Kidney epithelial cell (primary cell): ENCODE measurements around the gene FBN1. TPM values are rescaled to one million over a fixed set of nuclear protein-coding genes. Genes with fewer than 3 reads are reported as not detected.

Source experiments
- DNase-seq: peaks from one replicate; pipeline ENCODE4 v3.0.0-alpha.2; 2010; ENCODE audit warnings: low read depth
- H3K27me3 ChIP-seq: 2 replicates; pipeline ENCODE4 v1.6.0; 2011; ENCODE audit warnings: low read length; ENCODE audit not compliant: control insufficient read depth, insufficient read depth
- H3K36me3 ChIP-seq: 2 replicates; pipeline ENCODE4 v1.5.1; 2011; ENCODE audit warnings: low read length; ENCODE audit not compliant: control insufficient read depth, insufficient read depth
- H3K4me3 ChIP-seq: 2 replicates; pipeline ENCODE4 v1.5.1; 2011; ENCODE audit warnings: low read depth, mild to moderate bottlenecking, control low read depth, low read length
- total RNA-seq: library from RNA; depleted of rRNA; stranded (reverse); fragments of >200 nt; gene quantifications from 2 replicates; pipeline ENCODE4 v1.2.3, GENCODE V29; 2015
- TF ChIP-seq, protein P1 (sequence below): IDR thresholded peaks from 2 replicates; pipeline ENCODE4 v1.5.1; 2011; ENCODE audit warnings: mild to moderate bottlenecking, moderate library complexity, low read length, control low read depth, inconsistent platforms; ENCODE audit not compliant: insufficient read depth, poor library complexity, severe bottlenecking

The FBN1 gene
- total RNA-seq, 1 donor from 2014 or later = 35.9 TPM

DNA sequence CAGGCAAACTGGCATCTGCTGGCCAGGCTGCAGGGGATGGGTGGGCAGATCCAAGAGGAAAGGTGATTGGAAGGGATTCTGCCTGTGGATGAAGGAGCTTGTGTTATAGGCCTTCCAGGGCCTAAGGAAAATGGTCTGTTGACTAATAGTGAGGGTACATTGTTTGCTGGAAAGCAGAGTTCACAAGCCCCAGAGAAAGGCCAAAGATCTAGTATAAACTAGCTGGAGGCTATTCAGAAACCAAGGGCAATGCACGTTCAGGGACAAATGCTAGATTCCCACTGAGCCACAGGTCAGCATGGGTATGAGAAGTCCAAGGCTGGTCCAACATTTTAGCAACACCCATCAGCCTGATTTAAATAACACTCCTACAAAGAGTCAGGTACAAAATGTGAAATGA lies 74.7 kb downstream of the FBN1 start:
- DNase-seq = no peak
- H3K4me3 ChIP-seq = no peak overlapping the region
- H3K27me3 ChIP-seq = no peaks in the 10 kb centered on the region
- no peaks in the 10 kb centered on the region for H3K36me3 ChIP-seq
- TF ChIP-seq, protein P1, sequence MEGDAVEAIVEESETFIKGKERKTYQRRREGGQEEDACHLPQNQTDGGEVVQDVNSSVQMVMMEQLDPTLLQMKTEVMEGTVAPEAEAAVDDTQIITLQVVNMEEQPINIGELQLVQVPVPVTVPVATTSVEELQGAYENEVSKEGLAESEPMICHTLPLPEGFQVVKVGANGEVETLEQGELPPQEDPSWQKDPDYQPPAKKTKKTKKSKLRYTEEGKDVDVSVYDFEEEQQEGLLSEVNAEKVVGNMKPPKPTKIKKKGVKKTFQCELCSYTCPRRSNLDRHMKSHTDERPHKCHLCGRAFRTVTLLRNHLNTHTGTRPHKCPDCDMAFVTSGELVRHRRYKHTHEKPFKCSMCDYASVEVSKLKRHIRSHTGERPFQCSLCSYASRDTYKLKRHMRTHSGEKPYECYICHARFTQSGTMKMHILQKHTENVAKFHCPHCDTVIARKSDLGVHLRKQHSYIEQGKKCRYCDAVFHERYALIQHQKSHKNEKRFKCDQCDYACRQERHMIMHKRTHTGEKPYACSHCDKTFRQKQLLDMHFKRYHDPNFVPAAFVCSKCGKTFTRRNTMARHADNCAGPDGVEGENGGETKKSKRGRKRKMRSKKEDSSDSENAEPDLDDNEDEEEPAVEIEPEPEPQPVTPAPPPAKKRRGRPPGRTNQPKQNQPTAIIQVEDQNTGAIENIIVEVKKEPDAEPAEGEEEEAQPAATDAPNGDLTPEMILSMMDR = no peak

DNA sequence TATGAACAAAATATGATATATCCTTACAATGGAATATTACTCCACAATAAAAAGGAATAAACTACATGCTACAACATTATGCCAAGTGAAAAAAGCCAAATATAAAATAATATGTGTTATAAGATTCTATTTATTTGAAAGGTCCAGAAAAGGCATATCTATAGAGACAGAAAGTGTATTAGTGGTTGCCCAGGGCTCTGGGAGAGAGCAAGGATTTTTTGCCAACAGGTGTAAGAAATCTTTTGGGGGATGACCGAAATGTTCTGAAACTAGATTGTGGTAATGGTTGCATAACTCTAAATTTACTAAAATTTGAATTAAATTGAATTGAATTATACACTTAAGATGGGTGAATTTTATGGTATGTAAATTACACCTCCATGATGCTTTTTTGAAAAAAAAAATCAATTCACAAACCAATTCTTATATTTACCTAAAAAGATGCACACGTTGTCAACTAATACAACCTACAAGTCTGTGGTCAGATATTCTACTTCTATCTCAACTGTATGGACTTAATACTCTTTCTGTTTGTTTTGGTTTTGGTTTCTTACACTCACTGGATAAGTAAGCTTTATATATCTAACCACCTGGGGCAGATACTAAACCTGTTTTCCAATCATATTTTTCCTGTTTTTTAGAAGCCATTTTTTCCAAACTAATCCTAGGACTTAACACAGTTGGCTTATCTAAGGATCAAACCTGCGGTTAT lies 75.8 kb downstream of the FBN1 start:
- DNase-seq = no peak
- Histone ChIP-seq H3K27me3 (no peaks in the 10 kb centered on the region), H3K4me3 (no peak overlapping the region), H3K36me3 (no peaks in the 10 kb centered on the region)
- TF ChIP-seq, protein P1 = no peak

DNA sequence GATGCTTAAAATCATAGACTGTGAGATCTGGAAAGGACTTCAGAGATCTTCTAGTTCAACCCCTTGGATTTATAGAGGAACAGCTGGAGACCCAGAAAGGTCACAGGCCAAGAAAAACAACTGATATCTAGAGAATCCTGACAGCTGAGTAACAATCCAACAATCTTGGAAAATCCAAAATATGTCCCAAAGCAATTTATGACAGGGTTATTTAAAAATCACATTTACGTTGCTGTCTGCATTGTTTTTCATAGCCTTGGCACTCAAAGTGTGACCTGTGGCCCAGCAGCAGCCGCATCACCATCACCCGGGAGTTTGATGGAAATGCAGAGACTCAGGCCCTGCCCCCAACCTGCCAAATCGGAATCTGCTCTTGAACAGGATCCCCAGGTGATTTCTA lies 78.8 kb downstream of the FBN1 start:
- Histone ChIP-seq H3K36me3 (no peaks in the 10 kb centered on the region), H3K4me3 (no peak overlapping the region), H3K27me3 (no peaks in the 10 kb centered on the region)
- no peak for DNase-seq
- TF ChIP-seq, protein P1 = no peak

DNA sequence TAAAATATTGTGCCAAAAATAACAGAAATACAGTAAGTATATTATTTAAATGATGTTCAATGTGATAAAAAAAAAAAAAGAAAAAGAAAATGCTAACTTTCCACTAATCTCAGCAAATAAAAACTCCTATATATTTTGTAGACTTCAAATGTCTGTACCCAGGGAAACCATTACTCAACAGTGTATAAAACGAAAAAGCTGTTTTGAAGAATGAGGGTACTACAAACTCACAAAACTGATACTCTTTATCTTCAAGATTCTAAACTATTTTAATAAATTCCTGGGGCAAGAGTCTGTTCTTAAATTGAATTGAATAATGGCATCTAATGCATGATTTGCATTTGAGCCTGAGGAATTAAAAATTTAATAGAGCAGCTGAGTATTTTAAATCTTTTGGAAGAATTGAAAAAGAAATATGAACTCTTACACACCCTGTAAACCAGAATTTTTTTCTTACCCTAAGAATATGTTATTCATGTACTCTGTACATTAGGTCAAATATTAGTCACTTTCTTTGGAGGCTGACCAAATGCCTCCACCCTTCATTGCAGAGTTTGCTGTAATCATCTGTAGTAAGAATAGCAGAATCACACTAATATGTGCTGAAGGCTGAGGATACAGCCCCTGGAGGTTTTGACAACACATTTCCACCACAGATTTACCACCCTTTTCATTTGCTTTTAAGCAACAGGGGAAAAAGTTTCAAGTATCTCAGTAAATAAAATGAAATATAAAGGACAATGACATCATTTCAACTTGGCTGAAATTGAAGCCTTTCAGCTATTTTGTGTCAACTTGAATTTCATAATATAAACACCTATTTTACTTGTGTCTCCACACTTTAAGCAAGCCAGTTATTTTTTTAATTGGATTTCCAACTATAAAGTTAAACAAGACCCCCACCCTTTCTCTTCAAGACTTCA lies 79.7 kb downstream of the FBN1 start:
- H3K36me3 ChIP-seq = no peaks in the 10 kb centered on the region
- TF ChIP-seq, protein P1 = no peak
- DNase-seq = peak; percentile 23
- no peak overlapping the region for H3K4me3 ChIP-seq
- H3K27me3 ChIP-seq = no peaks in the 10 kb centered on the region

DNA sequence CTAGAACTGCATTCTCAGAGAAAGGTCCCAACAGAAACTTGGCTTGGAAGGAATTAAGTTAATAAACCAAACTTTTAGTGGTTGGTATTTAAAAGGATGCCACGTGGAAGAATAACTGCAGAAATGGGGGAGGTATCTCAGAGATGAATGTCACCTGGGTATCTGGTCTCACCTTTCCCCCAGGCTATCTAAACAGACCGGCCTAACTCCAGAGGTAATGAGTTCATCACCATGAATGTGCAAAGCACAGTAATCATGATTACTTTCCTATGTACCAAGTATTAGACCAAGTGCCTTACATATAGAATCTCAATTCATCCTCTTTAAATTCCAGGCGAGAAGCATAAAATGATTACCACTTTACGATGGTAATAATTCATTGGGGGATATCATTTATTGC lies 80.8 kb downstream of the FBN1 start:
- H3K27me3 ChIP-seq = no peaks in the 10 kb centered on the region
- H3K36me3 ChIP-seq = no peaks in the 10 kb centered on the region
- DNase-seq = no peak
- TF ChIP-seq, protein P1 = no peak
- H3K4me3 ChIP-seq = no peak overlapping the region

DNA sequence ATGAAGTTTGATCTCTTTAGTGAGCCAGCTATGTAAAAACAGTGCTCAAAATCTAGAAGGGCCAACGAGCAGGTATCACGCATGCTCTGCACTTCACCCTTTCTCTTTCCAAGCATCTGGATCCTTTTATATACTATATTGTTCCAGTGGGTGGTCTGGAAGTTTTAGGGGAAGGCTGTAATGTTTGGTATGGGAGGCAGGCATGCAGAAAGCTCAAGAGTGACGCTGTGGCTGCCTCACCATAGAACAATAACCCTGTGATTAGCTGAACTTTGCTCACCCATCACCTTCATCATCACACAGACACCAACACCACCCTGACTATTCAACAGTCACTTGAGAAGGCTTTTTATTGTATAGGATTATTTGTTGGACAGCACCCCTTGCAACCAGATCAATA lies 81.6 kb downstream of the FBN1 start:
- no peak for DNase-seq
- no peaks in the 10 kb centered on the region for H3K36me3 ChIP-seq
- no peaks in the 10 kb centered on the region for H3K27me3 ChIP-seq
- TF ChIP-seq, protein P1 = no peak
- no peak overlapping the region for H3K4me3 ChIP-seq
